IMR-90 (cell line): ENCODE data around the gene TIPIN. TPM values are rescaled to one million over a fixed set of nuclear protein-coding genes. Genes with fewer than 3 reads are reported as not detected.

Experiments used
- ATAC-seq: fragments of 200-7000 bp; cut with Tn5 transposase; 2 replicates; pipeline ENCODE4 v1.9.1; 2020; ENCODE audit warnings: low read depth, mild to moderate bottlenecking, moderate library complexity
- BruUV-seq: library from RNA; stranded (reverse); fragments of 400-500 nt; replicated peaks from 2 replicates; lab custom pipeline; 2021; lab: Mats Ljungman, UMichigan
- CTCF ChIA-PET: fragments of 300-600 bp; formaldehyde crosslinking; extraction: SDS; loops from one replicate; lab custom pipeline; 2021; ENCODE audit warnings: antibody characterized with exemption; lab: Yijun Ruan, JAX
- POLR2A ChIA-PET: fragments of 300-600 bp; sonication (Branson Sonifier 250); formaldehyde crosslinking; loops from one replicate; lab custom pipeline; 2022; ENCODE audit warnings: antibody characterized with exemption; ENCODE audit not compliant: unreplicated experiment; lab: Charles Lee
- DNase-seq: peaks from one replicate; pipeline ENCODE4 v3.0.0; 2013
- H2AFZ ChIP-seq: replicated peaks from 2 replicates; pipeline ENCODE3; 2013; ENCODE audit warnings: low read length, mild to moderate bottlenecking; ENCODE audit not compliant: poor library complexity
- H2AK5ac ChIP-seq: 2 replicates; pipeline ENCODE4 v1.6.1; 2013; ENCODE audit warnings: low read depth, low read length, inconsistent platforms
- H2AK9ac ChIP-seq: replicated peaks from 2 replicates; pipeline ENCODE3; 2013; ENCODE audit warnings: mild to moderate bottlenecking, low read depth, low read length, moderate library complexity; ENCODE audit not compliant: poor library complexity
- H2BK120ac ChIP-seq: 2 replicates; pipeline ENCODE4 v1.6.1; 2013; ENCODE audit warnings: low read depth, low read length, inconsistent platforms
- H2BK15ac ChIP-seq: 3 replicates; pipeline ENCODE4 v1.6.1; 2013; ENCODE audit warnings: low read depth, low read length, inconsistent platforms
- H2BK20ac ChIP-seq: 2 replicates; pipeline ENCODE4 v1.6.1; 2013; ENCODE audit warnings: low read depth, mild to moderate bottlenecking, inconsistent platforms, low read length, moderate library complexity
- H2BK5ac ChIP-seq: 2 replicates; pipeline ENCODE4 v1.6.1; 2013; ENCODE audit warnings: mild to moderate bottlenecking, low read depth, low read length, inconsistent platforms; ENCODE audit not compliant: poor library complexity, severe bottlenecking
- H3K14ac ChIP-seq: replicated peaks from 2 replicates; pipeline ENCODE4 v1.6.1; 2013; ENCODE audit warnings: low read depth, low read length, inconsistent platforms
- H3K18ac ChIP-seq: 2 replicates; pipeline ENCODE4 v1.6.1; 2013; ENCODE audit warnings: low read depth, low read length, control low read depth
- H3K23ac ChIP-seq: 2 replicates; pipeline ENCODE4 v1.6.1; 2013; ENCODE audit warnings: low read depth, low read length, inconsistent platforms
- H3K27ac ChIP-seq: 2 replicates; pipeline ENCODE4 v1.5.1; 2013; ENCODE audit warnings: mild to moderate bottlenecking, control low read depth, low read length; ENCODE audit not compliant: insufficient read depth
- H3K27me3 ChIP-seq: 2 replicates; pipeline ENCODE4 v1.6.1; 2013; ENCODE audit warnings: low read length; ENCODE audit not compliant: control insufficient read depth, insufficient read depth
- H3K36me3 ChIP-seq: 2 replicates; pipeline ENCODE4 v1.6.1; 2013; ENCODE audit warnings: low read length, mixed read lengths; ENCODE audit not compliant: control insufficient read depth, insufficient read depth
- H3K4ac ChIP-seq: 2 replicates; pipeline ENCODE4 v1.6.1; 2013; ENCODE audit warnings: low read depth, low read length, inconsistent platforms
- H3K4me1 ChIP-seq: 2 replicates; pipeline ENCODE4 v1.6.1; 2013; ENCODE audit warnings: low read length, mixed read lengths; ENCODE audit not compliant: control insufficient read depth, insufficient read depth
- H3K4me2 ChIP-seq: 2 replicates; pipeline ENCODE4 v1.6.1; 2013; ENCODE audit warnings: low read depth, mild to moderate bottlenecking, control low read depth, low read length, moderate library complexity
- H3K4me3 ChIP-seq: 2 replicates; pipeline ENCODE4 v1.5.1; 2013; ENCODE audit warnings: low read depth, mild to moderate bottlenecking, control low read depth, low read length, moderate library complexity; ENCODE audit not compliant: insufficient read depth
- H3K56ac ChIP-seq: 2 replicates; pipeline ENCODE4 v1.6.1; 2013; ENCODE audit warnings: low read length, inconsistent platforms; ENCODE audit not compliant: insufficient read depth; ENCODE audit errors: extremely low read depth
- H3K79me1 ChIP-seq, 2 experiments: 2 replicates each; pipeline ENCODE4 v1.6.1; 2013; ENCODE audit warnings: low read length in 2 of 2, inconsistent platforms in 1 of 2, low read depth in 1 of 2
- H3K9ac ChIP-seq: 2 replicates; pipeline ENCODE4 v1.6.1; 2013; ENCODE audit warnings: low read depth, low read length, control low read depth
- H3K9me1 ChIP-seq: 2 replicates; pipeline ENCODE4 v1.6.1; 2013; ENCODE audit warnings: low read length, inconsistent platforms; ENCODE audit not compliant: insufficient read depth
- H3K9me3 ChIP-seq: 2 replicates; pipeline ENCODE4 v1.6.1; 2013; ENCODE audit warnings: low read length; ENCODE audit not compliant: control insufficient read depth, insufficient read depth
- H4K20me1 ChIP-seq: 2 replicates; pipeline ENCODE4 v1.6.1; 2013; ENCODE audit warnings: low read length, inconsistent platforms; ENCODE audit not compliant: insufficient read depth
- H4K5ac ChIP-seq: 2 replicates; pipeline ENCODE4 v1.6.1; 2013; ENCODE audit warnings: mild to moderate bottlenecking, low read depth, low read length, control low read depth
- H4K8ac ChIP-seq, 2 experiments: 2 replicates each; pipeline ENCODE4 v1.6.1; 2013; ENCODE audit warnings: low read depth in 2 of 2, low read length in 2 of 2, control low read depth in 1 of 2, inconsistent platforms in 1 of 2
- H4K91ac ChIP-seq: 2 replicates; pipeline ENCODE4 v1.6.1; 2013; ENCODE audit warnings: low read depth, low read length, inconsistent platforms; ENCODE audit not compliant: insufficient read depth
- CEBPB ChIP-seq: IDR thresholded peaks from 2 replicates; pipeline ENCODE4 v1.6.1; 2012; ENCODE audit warnings: low read depth, low read length, improper control_type of control experiment
- MAFK ChIP-seq: IDR thresholded peaks from 2 replicates; pipeline ENCODE4 v1.6.1; 2012; ENCODE audit warnings: low read depth, low read length, improper control_type of control experiment
- whole genome bisulfite sequencing, 2 experiments: methylation state at CpG; one replicate each; pipeline versions ENCODE4 v1.1.5 to v1.1.7; 2013; ENCODE audit warnings: missing lambda C conversion rate in 2 of 2; ENCODE audit not compliant: insufficient read length in 1 of 2; ENCODE audit errors: extremely low coverage in 2 of 2; 5-methylcytosine and 5-hydroxymethylcytosine counted together
- dilution Hi-C: fragments of 300-500 bp; cut with HindIII; formaldehyde crosslinking; loops from one replicate; pipeline ENCODE4 v1.14.3; 2018; ENCODE audit warnings: low sequenced_read_pairs; ENCODE audit not compliant: unreplicated experiment
- in situ Hi-C: fragments of 300-500 bp; cut with MboI; formaldehyde crosslinking; loops from 3 replicates; pipeline ENCODE4 v1.14.3; 2019; ENCODE audit warnings: low sequenced_read_pairs, inconsistent platforms, mixed read lengths
- intact Hi-C: fragments of 100-400 bp; cut with micrococcal nuclease; formaldehyde crosslinking; loops from 2 replicates; pipeline ENCODE4 v1.10.0; 2022
- polyA plus RNA-seq, 3 experiments: library from polyadenylated mRNA; depleted of rRNA; stranded (reverse); fragments of >200 nt; gene quantifications; 2 replicates each; pipeline ENCODE4 v1.2.3, GENCODE V29; 2012; ENCODE audit warnings: low replicate concordance in 1 of 3
- total RNA-seq: library from RNA; depleted of rRNA; stranded (reverse); fragments of >200 nt; gene quantifications from 2 replicates; pipeline ENCODE4 v1.2.3, GENCODE V29; 2012
- TF ChIP-seq, protein P1 (sequence below): fragments of 150-350 bp; IDR thresholded peaks from 2 replicates; pipeline ENCODE4 v1.6.1; 2017; ENCODE audit warnings: mild to moderate bottlenecking, antibody characterized with exemption, low read length, low read depth
- TF ChIP-seq, protein P2 (sequence below): conservative IDR thresholded peaks from 2 replicates; pipeline ENCODE4 v1.5.1; 2012; ENCODE audit warnings: mild to moderate bottlenecking, low read depth, low read length, improper control_type of control experiment

Gene TIPIN
- total and polyA plus RNA-seq, 2 of the 4 experiments (the other 2 are of a cell fraction), result 6.3 to 7.3 TPM

DNA sequence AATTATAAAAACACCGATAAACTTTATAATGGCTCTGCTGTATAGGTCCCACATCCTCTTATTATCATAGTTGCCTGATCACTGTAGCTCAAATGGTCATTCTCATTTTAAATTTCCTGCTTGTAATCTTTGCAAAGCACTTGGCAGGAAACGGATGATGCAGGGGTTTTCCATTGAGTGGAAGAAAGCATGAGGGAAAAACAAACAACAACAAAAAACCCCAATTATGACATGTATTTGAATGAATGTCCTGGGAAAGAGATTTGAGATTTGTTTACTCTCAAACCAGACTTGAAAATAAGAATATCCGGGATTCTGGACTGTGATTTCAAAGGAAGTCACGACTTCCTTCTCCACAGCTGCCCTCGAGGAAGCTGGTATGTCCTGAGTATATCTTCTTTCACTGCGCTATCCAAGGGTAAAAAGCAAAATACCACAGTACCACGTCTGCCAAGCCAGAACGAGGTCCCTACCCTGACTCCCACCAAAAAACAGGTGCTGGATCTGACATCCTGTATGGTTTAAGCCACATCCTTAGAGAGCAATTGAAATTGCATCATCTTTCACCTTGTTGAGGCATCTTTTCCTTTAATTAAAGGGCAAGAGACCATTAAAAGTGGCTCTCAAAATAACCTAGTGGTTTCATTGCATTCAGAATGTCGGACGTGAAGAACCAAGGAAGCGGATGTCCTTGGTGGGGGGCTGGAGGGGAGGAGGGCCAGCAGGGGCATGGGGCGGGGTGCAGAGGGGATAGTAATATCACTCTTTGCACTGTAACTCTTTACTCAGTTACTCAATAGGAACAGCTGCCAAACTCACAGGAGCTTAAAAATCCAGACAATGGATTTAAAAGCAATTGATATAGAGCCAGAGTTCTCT is 13.5 kb upstream of the TIPIN start:
- no peak overlapping the region; the same call in 1 of the 2 replicates for H3K4me3 ChIP-seq
- H3K36me3 ChIP-seq, result no peaks in the 10 kb centered on the region
- BruUV-seq, result no TSS peak
- peak overlapping the region; percentile 93 for H3K14ac ChIP-seq
- no peaks in the 10 kb centered on the region for H3K4me1 ChIP-seq
- H2BK15ac ChIP-seq, result peak overlapping the region; percentile 97; the same call in 1 of the 3 replicates
- intact Hi-C loops, result no loop called here
- H3K27me3 ChIP-seq, result no peaks in the 10 kb centered on the region
- in situ Hi-C loops, result loop anchor here (25.0 kb wide), 1 partner anchor 492 kb away; no protein-coding TSS in a partner anchor
- no peaks in the 10 kb centered on the region for H3K9me1 ChIP-seq
- peak overlapping the region; percentile 85 for H4K91ac ChIP-seq
- 0 out of 2 replicates have a peak overlapping the region, but pooled peaks have one; percentile 50 for H3K27ac ChIP-seq
- no peak overlapping the region for H2AK9ac ChIP-seq
- no peak overlapping the region; the same call in 1 of the 2 replicates for H2AK5ac ChIP-seq
- H4K20me1 ChIP-seq, result no peaks in the 10 kb centered on the region
- peak; percentile 62 for ATAC-seq
- H3K23ac ChIP-seq, result peak overlapping the region; percentile 66
- TF ChIP-seq, protein P1, sequence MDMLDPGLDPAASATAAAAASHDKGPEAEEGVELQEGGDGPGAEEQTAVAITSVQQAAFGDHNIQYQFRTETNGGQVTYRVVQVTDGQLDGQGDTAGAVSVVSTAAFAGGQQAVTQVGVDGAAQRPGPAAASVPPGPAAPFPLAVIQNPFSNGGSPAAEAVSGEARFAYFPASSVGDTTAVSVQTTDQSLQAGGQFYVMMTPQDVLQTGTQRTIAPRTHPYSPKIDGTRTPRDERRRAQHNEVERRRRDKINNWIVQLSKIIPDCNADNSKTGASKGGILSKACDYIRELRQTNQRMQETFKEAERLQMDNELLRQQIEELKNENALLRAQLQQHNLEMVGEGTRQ, result no peak
- TF ChIP-seq, protein P2, sequence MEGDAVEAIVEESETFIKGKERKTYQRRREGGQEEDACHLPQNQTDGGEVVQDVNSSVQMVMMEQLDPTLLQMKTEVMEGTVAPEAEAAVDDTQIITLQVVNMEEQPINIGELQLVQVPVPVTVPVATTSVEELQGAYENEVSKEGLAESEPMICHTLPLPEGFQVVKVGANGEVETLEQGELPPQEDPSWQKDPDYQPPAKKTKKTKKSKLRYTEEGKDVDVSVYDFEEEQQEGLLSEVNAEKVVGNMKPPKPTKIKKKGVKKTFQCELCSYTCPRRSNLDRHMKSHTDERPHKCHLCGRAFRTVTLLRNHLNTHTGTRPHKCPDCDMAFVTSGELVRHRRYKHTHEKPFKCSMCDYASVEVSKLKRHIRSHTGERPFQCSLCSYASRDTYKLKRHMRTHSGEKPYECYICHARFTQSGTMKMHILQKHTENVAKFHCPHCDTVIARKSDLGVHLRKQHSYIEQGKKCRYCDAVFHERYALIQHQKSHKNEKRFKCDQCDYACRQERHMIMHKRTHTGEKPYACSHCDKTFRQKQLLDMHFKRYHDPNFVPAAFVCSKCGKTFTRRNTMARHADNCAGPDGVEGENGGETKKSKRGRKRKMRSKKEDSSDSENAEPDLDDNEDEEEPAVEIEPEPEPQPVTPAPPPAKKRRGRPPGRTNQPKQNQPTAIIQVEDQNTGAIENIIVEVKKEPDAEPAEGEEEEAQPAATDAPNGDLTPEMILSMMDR, result no peak
- peak; percentile 84 for TF ChIP-seq CEBPB
- TF ChIP-seq MAFK, result no peak
- H2BK120ac ChIP-seq, result peak overlapping the region; percentile 81
- 0% methylated on average over 1 of the region's 12 CpGs; no CpG with 5 or more reads in 1 of the 2 experiments for WGBS, 2 experiments
- H3K56ac ChIP-seq, result peak overlapping the region; percentile 26; the same call in 1 of the 2 replicates
- peak overlapping the region; percentile 77 for H3K4ac ChIP-seq
- peak overlapping the region; percentile 55; the same call in 1 of the 2 replicates for H3K9ac ChIP-seq
- POLR2A ChIA-PET, result no interaction called here
- dilution Hi-C loops, result no loop called here
- H2BK5ac ChIP-seq, result no peak overlapping the region
- no peaks in the 10 kb centered on the region for H3K79me1 ChIP-seq
- H3K18ac ChIP-seq, result no peak overlapping the region
- peak overlapping the region; percentile 88 for H2AFZ ChIP-seq
- peak overlapping the region; percentile 60; the same call in 1 of the 2 replicates for H2BK20ac ChIP-seq
- peak; percentile 20 for DNase-seq
- peaks cover 2% of the 10 kb centered on the region; the same call in 1 of the 2 replicates for H3K9me3 ChIP-seq
- H4K5ac ChIP-seq, result peak overlapping the region; percentile 70; the same call in 1 of the 2 replicates
- H3K4me2 ChIP-seq, result peak overlapping the region; percentile 87
- CTCF ChIA-PET, result no interaction called here
- peak overlapping the region; percentile 89 to 90 for H4K8ac ChIP-seq
